K562 (cell line): ENCODE data around the gene HRH1.

ENCODE experiments used
- E2F8 ChIP-seq: fragments of 450-650 bp; IDR thresholded peaks from 2 replicates; pipeline ENCODE4 v1.7.1; 2018; ENCODE audit warnings: mild to moderate bottlenecking, low read depth; ENCODE audit not compliant: partially characterized antibody
- TF ChIP-seq, protein P1 (sequence below), 3 experiments: IDR thresholded peaks in 2 of 3; conservative IDR thresholded peaks in 1 of 3; 2 replicates each; pipeline ENCODE4 v1.5.1; 2011 to 2012; ENCODE audit warnings: low read length in 3 of 3, mild to moderate bottlenecking in 3 of 3, control low read depth in 2 of 3, improper control_type of control experiment in 1 of 3, inconsistent platforms in 1 of 3, low read depth in 1 of 3, mixed read lengths in 1 of 3, moderate library complexity in 1 of 3; ENCODE audit not compliant: insufficient read depth in 2 of 3
- TF ChIP-seq, protein P2 (sequence below): sonication (generic); formaldehyde crosslinking; IDR thresholded peaks from 2 replicates; pipeline ENCODE4 v1.8.1; 2023; ENCODE audit warnings: mild to moderate bottlenecking, missing genetic modification reagents
- TF ChIP-seq, protein P3 (sequence below): sonication (generic); formaldehyde crosslinking; IDR thresholded peaks from 2 replicates; pipeline ENCODE4 v1.5.0; 2020; ENCODE audit warnings: missing genetic modification reagents

GRCh38 chr3:11276901-11277300, 122.6 kb downstream of the HRH1 start:
- no peak for TF ChIP-seq E2F8
- TF ChIP-seq, protein P1, sequence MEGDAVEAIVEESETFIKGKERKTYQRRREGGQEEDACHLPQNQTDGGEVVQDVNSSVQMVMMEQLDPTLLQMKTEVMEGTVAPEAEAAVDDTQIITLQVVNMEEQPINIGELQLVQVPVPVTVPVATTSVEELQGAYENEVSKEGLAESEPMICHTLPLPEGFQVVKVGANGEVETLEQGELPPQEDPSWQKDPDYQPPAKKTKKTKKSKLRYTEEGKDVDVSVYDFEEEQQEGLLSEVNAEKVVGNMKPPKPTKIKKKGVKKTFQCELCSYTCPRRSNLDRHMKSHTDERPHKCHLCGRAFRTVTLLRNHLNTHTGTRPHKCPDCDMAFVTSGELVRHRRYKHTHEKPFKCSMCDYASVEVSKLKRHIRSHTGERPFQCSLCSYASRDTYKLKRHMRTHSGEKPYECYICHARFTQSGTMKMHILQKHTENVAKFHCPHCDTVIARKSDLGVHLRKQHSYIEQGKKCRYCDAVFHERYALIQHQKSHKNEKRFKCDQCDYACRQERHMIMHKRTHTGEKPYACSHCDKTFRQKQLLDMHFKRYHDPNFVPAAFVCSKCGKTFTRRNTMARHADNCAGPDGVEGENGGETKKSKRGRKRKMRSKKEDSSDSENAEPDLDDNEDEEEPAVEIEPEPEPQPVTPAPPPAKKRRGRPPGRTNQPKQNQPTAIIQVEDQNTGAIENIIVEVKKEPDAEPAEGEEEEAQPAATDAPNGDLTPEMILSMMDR (IDR thresholded peaks at IDR 0.05 in 2 of 3, conservative IDR thresholded peaks at IDR 0.05 in 1 of 3; ENCODE audit: insufficient read depth in 2 of 3, low read depth in 1 of 3, low read length in 3 of 3) = no peak
- TF ChIP-seq, protein P2, sequence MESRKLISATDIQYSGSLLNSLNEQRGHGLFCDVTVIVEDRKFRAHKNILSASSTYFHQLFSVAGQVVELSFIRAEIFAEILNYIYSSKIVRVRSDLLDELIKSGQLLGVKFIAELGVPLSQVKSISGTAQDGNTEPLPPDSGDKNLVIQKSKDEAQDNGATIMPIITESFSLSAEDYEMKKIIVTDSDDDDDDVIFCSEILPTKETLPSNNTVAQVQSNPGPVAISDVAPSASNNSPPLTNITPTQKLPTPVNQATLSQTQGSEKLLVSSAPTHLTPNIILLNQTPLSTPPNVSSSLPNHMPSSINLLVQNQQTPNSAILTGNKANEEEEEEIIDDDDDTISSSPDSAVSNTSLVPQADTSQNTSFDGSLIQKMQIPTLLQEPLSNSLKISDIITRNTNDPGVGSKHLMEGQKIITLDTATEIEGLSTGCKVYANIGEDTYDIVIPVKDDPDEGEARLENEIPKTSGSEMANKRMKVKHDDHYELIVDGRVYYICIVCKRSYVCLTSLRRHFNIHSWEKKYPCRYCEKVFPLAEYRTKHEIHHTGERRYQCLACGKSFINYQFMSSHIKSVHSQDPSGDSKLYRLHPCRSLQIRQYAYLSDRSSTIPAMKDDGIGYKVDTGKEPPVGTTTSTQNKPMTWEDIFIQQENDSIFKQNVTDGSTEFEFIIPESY (CRISPR knock-in tag) = no peak
- TF ChIP-seq, protein P3, sequence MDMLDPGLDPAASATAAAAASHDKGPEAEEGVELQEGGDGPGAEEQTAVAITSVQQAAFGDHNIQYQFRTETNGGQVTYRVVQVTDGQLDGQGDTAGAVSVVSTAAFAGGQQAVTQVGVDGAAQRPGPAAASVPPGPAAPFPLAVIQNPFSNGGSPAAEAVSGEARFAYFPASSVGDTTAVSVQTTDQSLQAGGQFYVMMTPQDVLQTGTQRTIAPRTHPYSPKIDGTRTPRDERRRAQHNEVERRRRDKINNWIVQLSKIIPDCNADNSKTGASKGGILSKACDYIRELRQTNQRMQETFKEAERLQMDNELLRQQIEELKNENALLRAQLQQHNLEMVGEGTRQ (CRISPR knock-in tag) = no peak
